Frontal cortex (tissue), 4 donors: Measurements from ENCODE around the gene SLC35E2B. TPM values are rescaled to one million over a fixed set of nuclear protein-coding genes. Genes with fewer than 3 reads are reported as not detected.
"Not testable (repeated sequence)": the region's sequence is repeated elsewhere in the genome, so short reads cannot be mapped to it uniquely, and the experiment has no call there.

ENCODE experiments used
- DNase-seq, 2 donors: peaks; one replicate each; pipeline ENCODE4 v3.0.0; 2012; ENCODE audit warnings: low spot score in 2 of 2
- FAIRE-seq: peaks from 2 replicates; lab custom pipeline; 2012; peaks lifted over from hg19 to GRCh38; lab: Jason Lieb, UNC
- total RNA-seq: library from RNA; depleted of rRNA; stranded (reverse); fragments of >200 nt; gene quantifications from one replicate; pipeline ENCODE4 v1.2.3, GENCODE V29; 2014
- donor health status: control.
- donor health status: control.
- donor health status: control.

The SLC35E2B gene
- total RNA-seq, 1 donor from 2014 or later: 54.6 TPM

GRCh38 chr1:1677718-1678580, 14.6 kb downstream of the SLC35E2B start:
- no peak for FAIRE-seq
- no peak for DNase-seq

GRCh38 chr1:1676087-1676486, 16.5 kb downstream of the SLC35E2B start:
- FAIRE-seq, DNase-seq: not testable (repeated sequence)

- not testable (repeated sequence) for DNase-seq, FAIRE-seq
Measured at GRCh38 chr1:1675218-1675617, 17.4 kb downstream of the SLC35E2B start.

GRCh38 chr1:1674806-1675205, 17.8 kb downstream of the SLC35E2B start:
- not testable (repeated sequence) for DNase-seq, FAIRE-seq

GRCh38 chr1:1672181-1672965, 20.2 kb downstream of the SLC35E2B start:
- FAIRE-seq: no peak

GRCh38 chr1:1671365-1672119, 21.1 kb downstream of the SLC35E2B start:
- DNase-seq (peak; percentile 4 to 6), FAIRE-seq (no peak)

More at GRCh38 chr1:1672181-1672965, 20.2 kb downstream of the SLC35E2B start:
- peak in 1 of 2 donors; percentile 4 for DNase-seq

- FAIRE-seq (no peak), DNase-seq (peak in 1 of 2 donors; percentile 3)
Measured at GRCh38 chr1:1670866-1671265, 21.7 kb downstream of the SLC35E2B start.

GRCh38 chr1:1669468-1670440, 22.8 kb downstream of the SLC35E2B start:
- DNase-seq: peak; percentile 8 to 14
- no peak for FAIRE-seq

GRCh38 chr1:1666526-1666925, 26.1 kb downstream of the SLC35E2B start:
- no peak for DNase-seq
- FAIRE-seq: no peak

GRCh38 chr1:1665815-1666251, 26.8 kb downstream of the SLC35E2B start:
- FAIRE-seq (no peak), DNase-seq (no peak)

GRCh38 chr1:1664941-1665814, 27.4 kb downstream of the SLC35E2B start:
- DNase-seq (peak in 1 of 2 donors; percentile 1), FAIRE-seq (no peak)

- DNase-seq, FAIRE-seq: not testable (repeated sequence)
Measured at GRCh38 chr1:1664318-1664717, 28.3 kb downstream of the SLC35E2B start.

GRCh38 chr1:1662830-1663560, 29.6 kb downstream of the SLC35E2B start:
- not testable (repeated sequence) for DNase-seq, FAIRE-seq

- not testable (repeated sequence) for FAIRE-seq, DNase-seq
Measured at GRCh38 chr1:1662392-1662791, 30.2 kb downstream of the SLC35E2B start.

GRCh38 chr1:1658583-1659549, 33.7 kb downstream of the SLC35E2B start, which contains the start of gene CDK11B:
TSS of gene CDK11B (minus strand) at chr1:1659004. CDS start at chr1:1657485, 1,519 bp downstream.
- DNase-seq: peak; percentile 89 to 92
- FAIRE-seq: not testable (repeated sequence)

- not testable (repeated sequence) for DNase-seq, FAIRE-seq
Measured at GRCh38 chr1:1648265-1648664, 44.3 kb downstream of the SLC35E2B start.
